Stomach (tissue), 9 donors: ENCODE data around the gene MYBBP1A. TPM values are rescaled to one million over a fixed set of nuclear protein-coding genes. Genes with fewer than 3 reads are reported as not detected.

ENCODE experiments used
- DNase-seq, 2 donors: peaks; one replicate each; pipeline versions ENCODE4 v3.0.0 to v3.0.0-alpha.2; 2013 to 2019
- H3K27ac ChIP-seq, 5 donors: fragments of 200-600 bp in 4 of 5; sonication (generic) in 4 of 5; one replicate each; pipeline ENCODE4 v1.5.1; 2013 to 2019; ENCODE audit warnings: mild to moderate bottlenecking in 1 of 5, moderate library complexity in 1 of 5
- H3K27me3 ChIP-seq, 3 donors: fragments of 200-600 bp; sonication (generic); one replicate each; pipeline ENCODE4 v1.5.1; 2017 to 2019; ENCODE audit warnings: mixed run types in 1 of 3
- H3K36me3 ChIP-seq, 4 donors: fragments of 200-600 bp; sonication (generic); 1 replicate in 3 of 4; 2 replicates in 1 of 4; pipeline ENCODE4 v1.5.1; 2016 to 2019
- H3K4me1 ChIP-seq, 4 donors: fragments of 200-600 bp; sonication (generic); one replicate each; pipeline ENCODE4 v1.5.1; 2016 to 2019
- H3K4me3 ChIP-seq, 4 donors: fragments of 200-600 bp; sonication (generic) in 3 of 4; one replicate each; pipeline ENCODE4 v1.5.1; 2016 to 2019; ENCODE audit warnings: mild to moderate bottlenecking in 1 of 4
- H3K9me3 ChIP-seq, 4 donors: fragments of 200-600 bp; sonication (generic); one replicate each; pipeline ENCODE4 v1.5.1; 2016 to 2019
- EP300 ChIP-seq: sonication (generic); formaldehyde crosslinking; IDR thresholded peaks from one replicate; pipeline ENCODE4 v1.6.1; 2017; ENCODE audit warnings: antibody characterized with exemption
- POLR2A ChIP-seq, 4 donors: fragments of 450-650 bp; IDR thresholded peaks; one replicate each; pipeline ENCODE4 v1.6.1; 2016; ENCODE audit warnings: antibody characterized with exemption in 4 of 4, control low read depth in 2 of 4, mild to moderate bottlenecking in 1 of 4, moderate library complexity in 1 of 4
- POLR2AphosphoS5 ChIP-seq, 3 donors: sonication (generic); formaldehyde crosslinking; IDR thresholded peaks; one replicate each; pipeline ENCODE4 v1.6.1; 2016; ENCODE audit warnings: antibody characterized with exemption in 3 of 3
- WGBS, 5 donors: extraction: QIAGEN DNeasy Blood & Tissue Kit in 3 of 5; methylation state at CpG; one replicate each; pipeline versions ENCODE4 v1.1.5 to v1.1.7; 2013 to 2018; 5-methylcytosine and 5-hydroxymethylcytosine counted together
- intact Hi-C: fragments of 100-400 bp; cut with DNase I; formaldehyde crosslinking; loops from one replicate; pipeline ENCODE4 v1.15.1; 2023; ENCODE audit warnings: low total_unique reads
- polyA plus RNA-seq, 3 donors: library from polyadenylated mRNA; stranded (reverse); fragments of 200-250 nt; gene quantifications; one replicate each; pipeline ENCODE4 v1.2.3, GENCODE V29; 2013
- total RNA-seq, 5 donors: library from RNA; depleted of rRNA; stranded (reverse); fragments of >200 nt; gene quantifications; one replicate each; pipeline versions ENCODE4 v1.1.0 to v1.2.3, GENCODE V29; 2014 to 2016
- TF ChIP-seq, protein P1 (sequence below), 7 experiments: fragments of 450-650 bp in 4 of 7; fragments of 200-600 bp in 3 of 7; sonication (generic) in 3 of 7; IDR thresholded peaks; one replicate each; pipeline ENCODE4 v1.5.1; 2016 to 2019; ENCODE audit warnings: antibody characterized with exemption in 7 of 7, control low read depth in 2 of 7, mild to moderate bottlenecking in 1 of 7
- donor health status: healthy with polysubstance abuse.
- donor health status: Bipolar disorder and iron deficiency.
- donor health status: healthy.

Gene MYBBP1A
- total and polyA plus RNA-seq, 8 donors, result 14.1 to 237 (median 44.5) TPM

GRCh38 chr17:4492721-4493561, 62.2 kb downstream of the MYBBP1A start:
- DNase-seq, result peak; percentile 70 to 90
- Histone ChIP-seq H3K27me3 (no peaks in the 10 kb centered on the region), H3K4me3 (no peak overlapping the region), H3K4me1 (peaks cover 3 to 32% (median 10%) of the 10 kb centered on the region in 4 donors), H3K36me3 (no peaks in the 10 kb centered on the region), H3K27ac (peak overlapping the region in 4 of 5 donors; percentile 25 to 79 (median 64)), H3K9me3 (no peaks in the 10 kb centered on the region)
- TF ChIP-seq POLR2AphosphoS5 (IDR thresholded peaks at IDR 0.05) (peak in 2 of 3 donors; percentile 23 to 69), EP300 (no peak)
- intact Hi-C loops, result no loop called here
- 24 to 40% (median 25%) methylated on average over 20 of the region's 20 CpGs for WGBS, 5 donors

- no peak for DNase-seq
- H3K4me1 ChIP-seq, result peaks cover 4 to 26% (median 6%) of the 10 kb centered on the region in 4 donors
- no peak overlapping the region for H3K27ac ChIP-seq
- H3K9me3 ChIP-seq, result no peaks in the 10 kb centered on the region
- H3K27me3 ChIP-seq, result no peaks in the 10 kb centered on the region
- intact Hi-C loops, result no loop called here
- 70 to 90% (median 86%) methylated on average over 7 of the region's 7 CpGs for WGBS, 5 donors
- no peaks in the 10 kb centered on the region for H3K36me3 ChIP-seq
- TF ChIP-seq POLR2AphosphoS5 (IDR thresholded peaks at IDR 0.05) (no peak), EP300 (no peak), POLR2A (IDR thresholded peaks at IDR 0.05) (no peak)
- TF ChIP-seq, protein P1, sequence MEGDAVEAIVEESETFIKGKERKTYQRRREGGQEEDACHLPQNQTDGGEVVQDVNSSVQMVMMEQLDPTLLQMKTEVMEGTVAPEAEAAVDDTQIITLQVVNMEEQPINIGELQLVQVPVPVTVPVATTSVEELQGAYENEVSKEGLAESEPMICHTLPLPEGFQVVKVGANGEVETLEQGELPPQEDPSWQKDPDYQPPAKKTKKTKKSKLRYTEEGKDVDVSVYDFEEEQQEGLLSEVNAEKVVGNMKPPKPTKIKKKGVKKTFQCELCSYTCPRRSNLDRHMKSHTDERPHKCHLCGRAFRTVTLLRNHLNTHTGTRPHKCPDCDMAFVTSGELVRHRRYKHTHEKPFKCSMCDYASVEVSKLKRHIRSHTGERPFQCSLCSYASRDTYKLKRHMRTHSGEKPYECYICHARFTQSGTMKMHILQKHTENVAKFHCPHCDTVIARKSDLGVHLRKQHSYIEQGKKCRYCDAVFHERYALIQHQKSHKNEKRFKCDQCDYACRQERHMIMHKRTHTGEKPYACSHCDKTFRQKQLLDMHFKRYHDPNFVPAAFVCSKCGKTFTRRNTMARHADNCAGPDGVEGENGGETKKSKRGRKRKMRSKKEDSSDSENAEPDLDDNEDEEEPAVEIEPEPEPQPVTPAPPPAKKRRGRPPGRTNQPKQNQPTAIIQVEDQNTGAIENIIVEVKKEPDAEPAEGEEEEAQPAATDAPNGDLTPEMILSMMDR (IDR thresholded peaks at IDR 0.05), result no peak
- no peak overlapping the region for H3K4me3 ChIP-seq
Measured at GRCh38 chr17:4490637-4491061, 64.5 kb downstream of the MYBBP1A start.

- peaks cover 4 to 26% (median 6%) of the 10 kb centered on the region in 4 donors for H3K4me1 ChIP-seq
- no peak for TF ChIP-seq EP300
- TF ChIP-seq POLR2AphosphoS5 (IDR thresholded peaks at IDR 0.05), result no peak
- no peak for TF ChIP-seq POLR2A (IDR thresholded peaks at IDR 0.05)
- TF ChIP-seq, protein P1 (IDR thresholded peaks at IDR 0.05), result no peak
- no peak overlapping the region for H3K4me3 ChIP-seq
- 73 to 90% (median 85%) methylated on average over 9 of the region's 9 CpGs for WGBS, 5 donors
- H3K36me3 ChIP-seq, result no peaks in the 10 kb centered on the region
- no peaks in the 10 kb centered on the region for H3K27me3 ChIP-seq
- peak in 1 of 2 donors; percentile 20 for DNase-seq
- H3K9me3 ChIP-seq, result no peaks in the 10 kb centered on the region
- peak overlapping the region in 1 of 5 donors; percentile 27 for H3K27ac ChIP-seq
- intact Hi-C loops, result no loop called here
Measured at GRCh38 chr17:4490109-4490591, 65.0 kb downstream of the MYBBP1A start.

- intact Hi-C loops, result no loop called here
- H3K36me3 ChIP-seq, result no peaks in the 10 kb centered on the region
- no peak overlapping the region for H3K4me3 ChIP-seq
- peaks cover 4 to 29% (median 9%) of the 10 kb centered on the region in 4 donors for H3K4me1 ChIP-seq
- peak; percentile 3 to 59 for DNase-seq
- 64 to 90% (median 70%) methylated on average over 14 to 15 of the region's 15 CpGs for WGBS, 5 donors
- H3K27ac ChIP-seq, result peak overlapping the region in 4 of 5 donors; percentile 15 to 56 (median 34)
- no peak for TF ChIP-seq POLR2A (IDR thresholded peaks at IDR 0.05)
- TF ChIP-seq POLR2AphosphoS5 (IDR thresholded peaks at IDR 0.05), result no peak
- TF ChIP-seq, protein P1 (IDR thresholded peaks at IDR 0.05), result no peak
- TF ChIP-seq EP300, result no peak
- H3K27me3 ChIP-seq, result no peaks in the 10 kb centered on the region
- no peaks in the 10 kb centered on the region for H3K9me3 ChIP-seq
Measured at GRCh38 chr17:4488989-4489595, 66.1 kb downstream of the MYBBP1A start.

Other genes starting within 250 kb of the MYBBP1A start
- 10 to 100 TPM; 37.9 to 91.0 (median 44.6) TPM for gene UBE2G1, start 188.7 kb downstream of the MYBBP1A start, total RNA-seq
- 10 to 100 TPM; 14.0 to 25.7 (median 16.4) TPM for gene UBE2G1, start 188.7 kb downstream of the MYBBP1A start, polyA plus RNA-seq
- gene SPNS3, start 121.4 kb downstream of the MYBBP1A start, total RNA-seq, result under 1 TPM in 1 of 5 donors, not detected in 4; 0.92 TPM
- under 1 TPM; 0.37 to 0.61 (median 0.48) TPM for gene SPNS3, start 121.4 kb downstream of the MYBBP1A start, polyA plus RNA-seq
- 10 to 100 TPM in 4 of 5 donors, 1 to 10 TPM in 1; 4.1 to 67.7 (median 27.7) TPM for gene SPNS2, start 56.5 kb downstream of the MYBBP1A start, total RNA-seq
- 10 to 100 TPM; 13.7 to 30.0 (median 20.3) TPM for gene SPNS2, start 56.5 kb downstream of the MYBBP1A start, polyA plus RNA-seq
- 100 to 1,000 TPM in 1 of 5 donors, 10 to 100 TPM in 3, 1 to 10 TPM in 1; 5.8 to 147 (median 11.6) TPM for gene GGT6, start 5.2 kb upstream of the MYBBP1A start, total RNA-seq
- 10 to 100 TPM in 2 of 3 donors, 1 to 10 TPM in 1; 4.4 to 22.2 (median 18.8) TPM for gene GGT6, start 5.2 kb upstream of the MYBBP1A start, polyA plus RNA-seq
- gene SMTNL2, start 29.1 kb upstream of the MYBBP1A start, total RNA-seq, result 1 to 10 TPM in 2 of 5 donors, not detected in 3; 1.1 to 1.9 TPM
- gene SMTNL2, start 29.1 kb upstream of the MYBBP1A start, polyA plus RNA-seq, result 1 to 10 TPM in 1 of 3 donors, under 1 TPM in 1, not detected in 1; 0.50 to 1.9 TPM
- gene ALOX15, start 86.3 kb upstream of the MYBBP1A start, total RNA-seq, result 1 to 10 TPM in 2 of 5 donors, not detected in 3; 1.2 to 3.1 TPM
- under 1 TPM in 1 of 3 donors, not detected in 2; 0.03 TPM for gene ALOX15, start 86.3 kb upstream of the MYBBP1A start, polyA plus RNA-seq
- 10 to 100 TPM in 4 of 5 donors, 1 to 10 TPM in 1; 8.0 to 75.6 (median 22.4) TPM for gene PELP1, start 148.8 kb upstream of the MYBBP1A start, total RNA-seq
- 10 to 100 TPM; 13.1 to 21.7 (median 21.1) TPM for gene PELP1, start 148.8 kb upstream of the MYBBP1A start, polyA plus RNA-seq
- 100 to 1,000 TPM in 1 of 5 donors, 10 to 100 TPM in 4; 18.7 to 157 (median 36.6) TPM for gene ARRB2, start 155.2 kb upstream of the MYBBP1A start, total RNA-seq
- 10 to 100 TPM; 22.2 to 42.6 (median 39.3) TPM for gene ARRB2, start 155.2 kb upstream of the MYBBP1A start, polyA plus RNA-seq
- 10 to 100 TPM in 3 of 5 donors, 1 to 10 TPM in 2; 3.8 to 81.7 (median 22.0) TPM for gene MED11, start 176.0 kb upstream of the MYBBP1A start, total RNA-seq
- 10 to 100 TPM; 42.2 to 49.9 (median 42.4) TPM for gene MED11, start 176.0 kb upstream of the MYBBP1A start, polyA plus RNA-seq
- gene ZMYND15, start 184.4 kb upstream of the MYBBP1A start, total RNA-seq, result 1 to 10 TPM in 2 of 5 donors, under 1 TPM in 1, not detected in 2; 0.43 to 3.1 (median 1.5) TPM
- 1 to 10 TPM in 2 of 3 donors, not detected in 1; 1.8 to 3.2 TPM for gene ZMYND15, start 184.4 kb upstream of the MYBBP1A start, polyA plus RNA-seq
- gene CXCL16, start 184.5 kb upstream of the MYBBP1A start, total RNA-seq, result 10 to 100 TPM; 17.4 to 47.4 (median 30.9) TPM
- 10 to 100 TPM; 13.7 to 37.6 (median 26.6) TPM for gene CXCL16, start 184.5 kb upstream of the MYBBP1A start, polyA plus RNA-seq
- gene TM4SF5, start 216.5 kb upstream of the MYBBP1A start, total RNA-seq, result 100 to 1,000 TPM in 1 of 5 donors, 1 to 10 TPM in 2, not detected in 2; 6.7 to 199 (median 9.5) TPM
- gene TM4SF5, start 216.5 kb upstream of the MYBBP1A start, polyA plus RNA-seq, result 1 to 10 TPM; 2.3 to 9.1 (median 6.1) TPM
- 1 to 10 TPM in 2 of 5 donors, not detected in 3; 1.5 to 2.3 TPM for gene VMO1, start 231.0 kb upstream of the MYBBP1A start, total RNA-seq
- 1 to 10 TPM; 1.4 to 3.0 (median 2.7) TPM for gene VMO1, start 231.0 kb upstream of the MYBBP1A start, polyA plus RNA-seq
- gene GLTPD2, start 233.6 kb upstream of the MYBBP1A start, total RNA-seq, result not detected
- gene GLTPD2, start 233.6 kb upstream of the MYBBP1A start, polyA plus RNA-seq, result under 1 TPM in 1 of 3 donors, not detected in 2; 0.15 TPM
- gene PSMB6, start 240.8 kb upstream of the MYBBP1A start, total RNA-seq, result 100 to 1,000 TPM in 2 of 5 donors, 10 to 100 TPM in 3; 60.2 to 118 (median 80.5) TPM
- gene PSMB6, start 240.8 kb upstream of the MYBBP1A start, polyA plus RNA-seq, result 100 to 1,000 TPM; 187 to 200 (median 187) TPM